T-helper 1 cell (primary cell): ENCODE results near the gene TUBGCP6.

ENCODE experiments used
- DNase-seq, 5 donors: peaks; one replicate each; pipeline ENCODE4 v3.0.0-alpha.2; 2012 to 2020

Gene TUBGCP6

DNA sequence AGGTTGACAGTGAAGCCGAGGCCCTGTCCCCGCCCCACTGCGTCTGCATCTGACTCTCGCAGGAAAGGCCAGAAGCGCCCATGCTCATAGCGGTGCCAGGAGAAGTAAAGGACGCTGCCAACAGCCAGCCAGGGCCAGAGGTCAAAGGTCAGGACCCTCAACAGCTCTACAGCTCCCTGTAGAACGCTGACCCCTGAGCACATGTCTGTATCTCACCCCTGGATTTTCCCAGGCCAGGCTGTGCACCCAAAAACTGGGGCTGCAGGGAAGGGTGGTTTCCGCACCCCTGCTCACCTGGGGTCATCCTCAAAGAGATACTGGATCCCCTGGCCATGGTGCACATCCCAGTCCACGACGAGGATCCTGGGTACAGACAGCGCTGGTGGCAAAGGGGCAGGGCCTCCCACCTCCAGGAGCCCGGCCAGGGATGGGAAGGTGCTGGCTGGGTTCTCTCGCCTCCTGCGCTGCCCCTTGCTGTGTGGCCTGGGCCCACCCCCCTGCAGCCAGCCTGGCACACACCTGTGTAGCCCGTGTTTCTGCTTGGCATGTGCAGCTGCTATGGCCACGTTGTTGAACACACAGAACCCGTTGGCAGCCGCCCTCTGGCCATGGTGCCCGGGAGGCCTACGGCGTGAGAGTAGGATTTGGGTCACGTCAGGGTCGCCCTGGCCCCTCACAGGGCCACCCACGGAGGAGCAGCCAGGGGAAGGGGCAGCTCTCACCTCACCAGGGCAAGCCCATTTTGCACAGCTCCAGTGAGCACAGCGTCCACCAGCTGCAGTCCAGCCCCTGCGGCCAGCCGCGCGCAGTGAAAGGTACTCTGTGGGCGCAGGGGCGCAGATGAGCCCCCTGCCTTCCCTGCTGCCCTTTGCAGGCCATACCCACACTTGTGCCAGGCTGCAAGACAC lies 4.8 kb upstream of the TUBGCP6 start:
- no peak for DNase-seq

DNA sequence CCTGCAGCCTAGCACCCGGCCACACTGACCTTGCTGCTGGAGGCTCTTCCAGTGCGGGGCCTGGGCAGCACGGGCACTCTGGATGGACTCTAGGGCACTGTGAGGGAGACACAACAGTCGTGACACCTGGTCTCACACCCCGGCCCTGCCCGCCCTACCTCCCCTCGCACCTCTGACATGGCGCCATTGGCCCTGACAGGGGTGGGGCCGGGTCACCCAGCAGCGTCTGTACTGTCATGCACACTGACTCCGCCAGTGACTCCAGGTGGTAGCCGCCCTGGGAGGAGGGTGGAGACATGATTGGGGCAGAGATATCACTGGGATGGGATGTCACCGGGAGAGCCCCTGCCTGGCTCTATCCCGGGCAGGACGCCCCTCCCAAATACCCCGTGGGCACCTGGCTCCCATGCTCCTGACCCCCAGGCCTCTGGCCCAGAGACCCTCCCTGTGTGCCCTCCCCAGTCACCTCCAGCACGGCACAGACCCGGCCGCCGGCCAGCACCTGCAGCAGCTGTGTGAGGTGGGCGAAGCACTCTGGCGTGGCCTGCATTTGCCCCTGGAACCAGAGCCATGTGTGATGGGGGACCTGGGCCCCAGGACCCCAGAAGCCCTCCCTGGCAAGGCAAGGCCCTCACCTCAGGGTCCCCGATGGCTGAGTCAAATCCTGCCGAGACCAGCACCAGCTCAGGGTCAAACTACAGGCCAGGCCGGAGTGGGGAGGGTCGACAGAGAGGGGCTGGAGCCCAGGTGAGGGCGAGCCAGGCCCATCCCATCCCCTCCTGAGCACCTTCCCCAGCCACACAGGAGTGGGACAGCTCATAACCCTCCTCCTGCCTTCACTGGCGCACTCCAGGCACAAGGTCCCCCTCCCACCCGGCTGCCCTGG lies 3.6 kb upstream of the TUBGCP6 start:
- no peak for DNase-seq

DNA sequence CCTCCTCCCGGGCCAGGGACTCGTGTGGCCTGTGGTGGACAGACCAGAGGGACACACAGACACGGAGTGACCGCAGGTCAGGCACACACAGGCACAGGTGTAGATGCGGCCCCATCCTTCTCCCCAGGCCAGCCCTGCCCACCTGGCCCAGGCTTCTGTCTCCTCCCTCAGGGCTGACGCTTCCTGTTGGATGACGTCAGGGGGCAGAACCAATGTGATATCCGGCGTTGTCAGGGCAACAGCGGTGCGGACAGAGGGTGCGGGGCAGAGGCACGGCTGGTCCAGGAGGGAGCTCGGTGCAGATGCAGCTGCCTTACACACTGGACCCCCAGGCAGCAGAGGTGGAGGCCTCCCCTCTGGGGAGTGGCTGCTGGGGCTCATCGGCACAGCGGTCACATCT lies 2.9 kb upstream of the TUBGCP6 start:
- peak in 4 of 5 donors; percentile 30 to 68 (median 42) for DNase-seq

DNA sequence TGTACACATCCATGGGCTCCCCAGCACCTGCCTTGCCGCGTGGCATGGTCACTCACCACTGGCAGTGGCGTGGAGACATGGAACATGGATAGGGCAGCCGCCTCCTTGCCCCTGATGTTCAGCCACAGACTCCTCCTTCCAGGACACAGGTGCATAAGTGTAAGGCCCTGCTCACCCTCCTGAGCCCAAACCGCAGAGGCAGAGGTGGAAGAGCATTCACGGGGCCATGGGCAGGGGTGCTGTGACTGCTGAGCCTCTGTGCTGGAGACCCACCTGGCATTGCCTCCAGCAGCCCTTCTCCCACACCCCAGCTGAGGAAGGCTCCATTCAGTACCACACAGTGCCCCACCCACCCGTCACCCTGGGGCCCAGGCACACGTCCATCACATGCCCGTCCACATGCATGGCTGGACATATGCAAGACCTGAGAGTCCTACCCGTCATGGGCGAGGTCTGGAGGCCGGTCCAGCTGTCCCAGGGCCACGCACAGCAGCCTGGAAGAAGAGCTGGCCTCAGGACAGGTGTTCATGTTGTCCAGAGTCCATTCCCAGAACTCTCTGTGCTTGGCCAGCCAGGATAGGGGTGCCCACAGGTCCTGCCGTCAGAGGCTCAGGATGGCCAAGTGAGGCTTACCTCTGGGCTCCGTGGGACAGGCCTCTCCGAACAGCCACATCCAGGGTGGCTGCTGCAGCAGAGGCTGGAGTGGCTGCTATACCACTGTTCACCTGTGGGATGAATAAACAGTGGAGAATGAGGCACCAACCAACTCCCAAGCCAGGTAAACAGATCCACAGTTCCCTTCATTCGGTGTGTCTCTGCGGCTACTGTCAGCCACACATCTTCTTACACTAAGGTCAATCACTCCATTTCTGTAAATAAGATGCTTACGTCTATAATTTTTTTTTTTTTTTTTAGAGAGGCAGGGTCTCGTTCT lies 1.7 kb upstream of the TUBGCP6 start:
- DNase-seq = no peak

DNA sequence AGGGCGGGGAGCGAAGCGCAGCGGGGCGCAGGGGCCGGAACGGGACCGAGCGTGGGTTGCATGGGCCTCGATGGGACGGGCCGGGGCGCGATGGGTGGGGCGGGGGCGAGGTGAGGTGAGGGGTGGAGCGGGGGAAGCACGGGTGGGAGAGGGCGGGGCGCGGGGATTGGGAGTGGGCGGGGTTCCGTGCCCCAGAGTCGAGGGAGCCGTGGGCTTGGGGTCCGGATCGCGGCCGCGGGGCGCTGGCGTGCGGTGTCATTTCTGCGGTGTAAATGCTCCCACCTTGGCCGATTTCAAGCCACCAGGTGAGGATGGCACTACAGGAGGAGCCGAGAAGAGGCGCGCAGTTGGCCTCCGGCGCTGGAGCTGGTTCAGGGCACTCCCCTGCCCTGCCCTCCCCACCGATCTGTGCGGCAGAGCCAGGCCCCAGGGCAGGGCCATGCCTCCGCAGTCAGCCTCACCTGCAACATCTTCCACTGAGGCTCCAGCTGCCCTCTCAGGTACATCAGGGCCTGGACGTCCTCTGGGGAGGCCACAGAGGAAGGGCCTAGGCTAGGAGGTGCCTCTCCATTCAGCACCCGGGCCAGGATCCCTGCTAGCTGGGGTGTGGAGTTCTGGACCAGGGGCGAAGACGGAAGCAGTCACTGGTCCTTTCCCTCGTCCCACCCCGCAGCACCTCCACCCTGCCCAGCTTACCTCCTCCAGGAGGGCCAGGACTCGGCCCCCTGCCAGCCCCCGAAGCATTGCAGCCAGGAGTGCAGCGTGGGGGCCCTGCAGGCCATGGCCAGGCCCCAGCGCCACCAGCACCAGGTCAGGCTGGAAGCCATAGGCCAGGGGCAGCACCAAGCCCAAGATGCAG lies 620 bp upstream of the TUBGCP6 start:
- DNase-seq = peak in 2 of 5 donors; percentile 47 to 63

DNA sequence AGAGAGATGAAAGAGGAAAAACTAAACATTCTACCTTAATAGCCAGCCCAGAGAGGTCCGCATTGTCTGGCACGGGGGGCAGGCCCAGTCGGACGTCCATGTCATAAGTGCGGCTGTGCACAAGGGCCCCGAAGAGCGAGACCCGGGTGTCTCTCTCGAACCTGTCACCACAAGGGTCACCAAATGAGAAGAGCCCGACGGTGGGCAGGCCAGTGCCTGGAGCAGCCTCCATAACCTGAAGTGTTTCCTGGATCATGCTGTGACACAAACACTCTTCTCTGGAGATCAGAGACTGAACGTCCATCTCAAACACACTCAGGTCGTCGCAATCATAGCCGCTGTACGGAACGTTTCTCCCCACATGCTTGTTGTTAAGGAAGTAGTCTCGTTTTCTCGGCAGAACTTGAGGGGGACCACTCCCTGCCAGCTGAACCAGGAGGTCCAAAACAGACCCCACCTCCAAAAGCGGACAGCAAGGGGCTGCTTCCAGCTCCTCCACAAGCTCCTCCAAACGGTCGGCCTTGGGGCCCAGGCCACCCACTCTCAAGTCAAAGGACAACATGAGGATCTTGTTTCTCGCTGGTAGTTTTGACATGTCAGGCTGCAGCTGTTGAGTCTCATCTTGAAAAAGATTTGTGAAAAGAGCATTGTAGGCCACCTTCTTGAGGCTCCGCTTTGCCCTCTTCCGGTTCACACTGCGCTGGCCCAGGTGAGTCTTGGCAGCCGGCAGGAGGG lies 971 bp downstream of the TUBGCP6 start:
- DNase-seq = no peak

DNA sequence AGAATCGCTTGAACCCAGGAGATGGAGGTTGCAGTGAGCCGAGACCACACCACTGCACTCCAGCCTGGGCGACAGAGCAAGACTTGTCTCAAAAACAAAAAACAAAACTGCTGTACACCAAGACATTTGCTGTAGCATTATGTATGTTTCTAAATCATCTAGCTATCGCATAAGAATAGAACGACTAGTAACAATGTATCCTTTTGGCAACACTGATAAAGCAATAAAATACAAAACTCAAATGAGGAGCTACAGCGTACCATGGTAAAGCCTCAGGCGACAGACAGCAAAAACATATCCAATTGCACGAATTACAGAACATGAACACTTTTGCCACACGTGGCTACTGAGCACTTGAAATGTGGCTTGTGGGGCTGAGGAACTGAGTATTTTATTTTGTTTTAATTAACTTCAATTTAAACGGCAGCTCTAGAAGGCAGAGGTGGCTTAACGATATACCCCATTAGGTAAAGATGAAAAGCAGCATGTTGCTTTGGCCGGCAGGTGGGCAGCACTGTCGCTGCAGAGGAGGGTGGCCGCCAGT lies 2.3 kb downstream of the TUBGCP6 start:
- DNase-seq = no peak

DNA sequence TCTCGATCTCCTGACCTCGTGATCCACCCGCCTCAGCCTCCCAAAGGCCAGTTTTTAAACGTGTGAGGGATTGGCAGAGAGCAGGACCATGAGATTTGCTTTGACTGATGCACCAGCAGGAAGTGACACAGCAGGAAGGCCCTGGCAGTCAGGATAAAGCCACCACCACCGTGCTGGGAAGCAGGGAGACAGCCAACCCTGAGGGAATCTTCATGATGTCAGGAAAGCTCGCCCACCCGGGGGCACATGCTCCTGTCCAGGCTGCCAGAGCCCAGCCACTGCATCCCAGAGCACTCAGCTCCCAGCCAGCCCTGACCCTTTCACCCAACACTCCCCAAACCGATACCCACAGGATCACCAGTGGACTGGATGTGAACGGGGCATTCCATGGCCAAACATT lies 6.1 kb downstream of the TUBGCP6 start:
- DNase-seq = no peak

DNA sequence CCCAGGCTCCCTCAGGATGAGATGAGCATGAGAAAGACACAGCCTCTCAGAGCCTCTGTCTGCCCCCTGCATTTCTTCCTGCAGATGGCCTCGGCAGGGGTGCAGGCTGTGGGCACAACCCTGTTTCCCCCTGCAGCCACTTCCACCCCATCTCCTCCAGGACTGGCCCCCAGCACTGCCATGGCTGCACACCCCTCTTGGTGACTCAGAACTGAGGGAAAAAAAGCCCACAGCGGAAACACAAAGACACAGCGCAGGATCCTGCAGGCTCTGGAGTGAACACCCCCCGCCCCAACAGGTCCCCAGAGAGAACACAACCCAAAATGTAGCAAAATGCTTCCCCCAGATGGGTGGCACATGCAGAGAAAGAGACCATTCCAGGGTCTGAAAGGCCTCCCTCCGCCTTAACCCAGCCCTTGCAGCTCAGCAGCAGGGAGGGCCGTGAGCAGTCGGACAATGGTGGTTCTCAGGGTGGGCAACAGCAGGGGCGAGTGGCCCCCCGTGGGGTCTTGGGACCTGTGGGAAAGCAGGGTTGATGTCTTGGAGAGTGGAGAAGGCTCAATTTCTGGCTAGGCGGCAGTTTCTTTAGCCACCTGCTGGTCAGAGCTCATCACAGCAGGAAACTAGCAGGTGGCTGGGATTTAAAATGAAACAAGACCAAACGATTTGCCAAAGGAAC lies 8.0 kb downstream of the TUBGCP6 start:
- DNase-seq = no peak

DNA sequence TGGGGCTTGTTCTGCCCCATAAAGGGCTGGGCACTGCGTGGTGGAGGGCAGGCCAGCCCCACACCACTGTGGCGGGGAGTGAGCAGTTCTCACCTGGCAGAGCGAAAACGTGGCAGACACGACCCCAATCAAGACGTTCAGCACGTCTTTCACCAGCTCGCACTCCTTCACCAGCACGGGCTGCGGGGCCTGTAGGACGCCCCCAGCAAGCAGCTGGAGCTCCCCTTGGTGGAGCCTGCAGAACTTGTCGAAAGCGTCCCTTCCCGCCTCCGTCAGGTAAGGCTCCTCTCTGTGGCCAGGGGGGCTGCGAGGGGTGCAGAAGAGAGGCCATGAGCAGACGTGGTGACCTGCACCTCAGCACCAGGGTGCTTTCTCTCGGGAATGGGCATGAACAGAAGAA lies 11.6 kb downstream of the TUBGCP6 start:
- DNase-seq = no peak

DNA sequence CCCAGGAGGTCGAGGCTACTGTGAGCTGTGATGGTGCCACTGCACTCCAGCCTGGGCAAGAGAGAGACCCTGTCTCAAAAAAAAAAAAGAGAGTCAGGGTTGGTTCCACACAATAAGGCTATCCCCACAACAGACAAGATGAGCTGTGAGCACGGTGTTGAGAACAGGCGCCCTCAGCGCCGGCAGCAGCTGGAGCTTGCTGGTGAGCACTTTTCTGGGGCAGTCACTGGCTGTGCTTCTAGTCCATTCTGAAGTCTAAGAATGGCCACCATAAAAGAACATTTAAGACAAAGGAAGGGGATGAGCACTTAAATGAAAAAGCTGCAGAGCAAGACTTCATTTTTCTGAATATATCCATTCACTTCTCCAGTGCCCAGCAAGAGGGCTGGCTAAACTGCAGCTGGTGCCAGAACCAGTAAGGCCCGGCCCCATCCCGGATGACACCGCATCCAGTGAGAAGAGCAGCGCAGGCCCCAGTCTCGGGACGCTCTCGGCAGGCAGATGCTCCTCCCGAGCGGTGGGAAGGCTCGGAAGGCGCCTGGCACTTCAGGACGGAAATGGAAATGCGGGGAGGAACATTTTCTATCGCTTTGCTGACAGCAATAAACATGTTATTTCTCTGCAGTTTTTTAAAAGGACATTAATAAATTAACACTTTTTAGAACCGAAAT lies 12.2 kb downstream of the TUBGCP6 start:
- peak in 1 of 5 donors; percentile 1 for DNase-seq

DNA sequence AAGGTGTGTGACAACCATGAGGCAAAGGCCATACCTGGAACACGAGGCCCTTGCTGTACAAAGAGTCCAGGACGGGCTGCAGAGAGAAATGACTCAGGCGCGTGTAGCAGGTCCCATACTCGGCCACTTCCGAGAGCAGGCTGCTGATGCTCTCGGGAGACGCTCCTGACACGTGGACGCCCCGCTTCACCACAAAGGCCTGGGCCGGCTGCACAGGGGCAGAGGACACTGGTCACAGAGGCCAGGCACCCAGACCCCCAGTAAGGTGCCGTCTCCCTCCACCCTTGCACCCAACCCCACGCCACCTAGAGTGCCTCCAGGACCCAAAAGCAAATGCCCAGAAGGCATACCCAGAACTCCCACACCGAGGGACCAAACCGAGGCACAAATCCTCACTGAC lies 15.5 kb downstream of the TUBGCP6 start:
- DNase-seq = no peak

DNA sequence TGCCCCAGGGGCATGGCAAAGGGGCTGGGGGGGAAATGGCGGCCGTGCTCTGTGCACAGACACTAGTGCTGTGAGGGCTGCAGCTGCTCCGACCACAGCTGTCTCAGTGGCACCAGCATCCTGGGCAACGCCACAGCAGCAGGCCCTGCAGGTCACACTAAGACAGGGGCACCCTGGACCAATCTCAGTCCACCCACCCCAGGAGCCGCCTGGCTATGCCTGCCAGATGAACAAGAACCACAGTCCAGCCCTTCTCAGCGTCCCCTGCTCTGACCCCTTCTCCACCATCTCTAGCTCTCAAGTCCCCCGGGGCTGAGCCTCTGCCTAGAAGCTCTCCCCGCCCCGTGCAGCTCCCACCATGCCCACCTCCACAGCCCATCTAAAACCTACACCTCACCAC lies 16.5 kb downstream of the TUBGCP6 start:
- peak in 1 of 5 donors; percentile 8 for DNase-seq

DNA sequence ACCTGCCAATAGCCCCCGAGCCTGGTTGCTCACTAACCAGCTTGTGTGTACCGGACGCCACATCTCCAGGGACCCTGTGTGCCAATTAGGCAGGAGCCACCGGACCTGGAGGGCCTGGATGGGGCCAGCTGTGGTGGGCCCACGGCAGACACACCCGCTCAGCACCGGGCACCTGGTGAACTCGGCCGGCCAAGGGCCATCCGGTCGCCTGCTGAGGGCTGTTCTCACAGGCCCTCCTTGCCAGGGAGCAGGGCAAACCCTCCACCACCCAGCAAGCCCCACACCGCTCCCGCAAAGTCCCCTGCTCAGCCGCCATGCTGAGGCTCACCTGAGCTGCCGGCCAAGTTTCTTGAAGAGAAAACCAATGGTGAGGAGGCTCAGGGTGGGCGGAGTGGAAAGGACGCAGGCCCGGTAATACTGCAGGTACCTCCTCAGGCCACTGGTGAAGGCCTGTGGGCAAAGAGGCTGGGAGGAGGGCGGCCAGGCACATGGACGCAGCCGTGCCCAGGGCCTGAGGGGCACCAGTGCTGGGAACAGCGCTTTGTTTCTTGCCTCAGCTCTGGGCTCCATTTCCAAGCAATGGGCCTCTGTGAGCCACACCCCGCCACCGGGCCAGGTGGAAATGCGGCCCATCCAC lies 17.1 kb downstream of the TUBGCP6 start:
- DNase-seq = no peak

DNA sequence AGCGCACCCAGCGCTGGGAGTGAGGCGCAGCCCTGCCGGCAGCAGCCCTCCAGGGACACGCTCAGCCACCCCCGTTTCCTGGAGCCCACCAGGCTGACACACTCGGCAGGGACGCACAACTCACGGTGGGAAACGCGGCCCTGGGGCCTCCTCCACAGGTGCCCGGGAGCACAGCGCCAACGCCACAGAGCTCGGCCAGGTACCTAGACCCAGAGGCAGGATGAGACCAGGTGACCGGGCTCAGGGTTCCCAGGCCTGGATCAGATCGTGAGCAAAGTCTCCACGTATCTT lies 18.0 kb downstream of the TUBGCP6 start:
- DNase-seq = no peak

DNA sequence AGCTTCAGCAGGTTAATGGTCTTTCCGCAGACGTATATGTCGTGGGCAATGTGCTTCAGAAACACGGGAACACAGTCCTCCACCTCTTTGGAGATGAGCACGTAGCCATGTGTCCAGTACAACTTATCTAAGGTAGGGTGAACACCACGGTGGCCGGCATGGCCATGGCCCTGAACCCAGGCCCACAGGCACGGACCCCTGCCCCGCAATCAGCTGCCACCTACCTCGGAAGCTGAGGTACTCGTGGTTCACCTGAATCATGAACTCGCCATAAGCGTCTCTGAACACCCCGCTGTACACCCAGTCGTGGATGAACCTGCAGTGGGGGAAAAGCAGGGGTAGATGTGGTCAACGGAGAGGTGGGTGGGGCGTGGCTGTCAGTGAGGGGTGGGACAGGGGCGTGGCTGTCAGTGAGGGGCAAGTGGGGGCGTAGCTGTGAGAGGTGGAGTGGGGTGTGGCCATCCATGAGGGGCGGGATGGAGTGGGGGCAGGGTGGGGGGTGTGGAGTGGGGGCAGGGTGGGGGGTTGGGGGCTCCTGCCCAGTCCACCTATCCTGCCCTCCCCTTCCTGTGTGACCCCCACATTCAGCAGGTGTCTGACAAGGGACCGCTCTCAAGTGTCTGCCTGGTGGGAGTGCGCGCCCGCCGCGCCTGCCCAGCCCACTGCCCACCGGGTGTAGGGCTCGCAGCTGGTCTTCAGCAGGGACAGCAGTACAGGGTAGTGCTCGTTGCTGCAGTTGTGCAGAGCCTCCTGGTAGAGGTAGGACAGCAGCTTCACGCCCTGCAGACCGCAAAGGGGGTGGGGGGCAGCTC lies 18.6 kb downstream of the TUBGCP6 start:
- DNase-seq = peak in 1 of 5 donors; percentile 11

DNA sequence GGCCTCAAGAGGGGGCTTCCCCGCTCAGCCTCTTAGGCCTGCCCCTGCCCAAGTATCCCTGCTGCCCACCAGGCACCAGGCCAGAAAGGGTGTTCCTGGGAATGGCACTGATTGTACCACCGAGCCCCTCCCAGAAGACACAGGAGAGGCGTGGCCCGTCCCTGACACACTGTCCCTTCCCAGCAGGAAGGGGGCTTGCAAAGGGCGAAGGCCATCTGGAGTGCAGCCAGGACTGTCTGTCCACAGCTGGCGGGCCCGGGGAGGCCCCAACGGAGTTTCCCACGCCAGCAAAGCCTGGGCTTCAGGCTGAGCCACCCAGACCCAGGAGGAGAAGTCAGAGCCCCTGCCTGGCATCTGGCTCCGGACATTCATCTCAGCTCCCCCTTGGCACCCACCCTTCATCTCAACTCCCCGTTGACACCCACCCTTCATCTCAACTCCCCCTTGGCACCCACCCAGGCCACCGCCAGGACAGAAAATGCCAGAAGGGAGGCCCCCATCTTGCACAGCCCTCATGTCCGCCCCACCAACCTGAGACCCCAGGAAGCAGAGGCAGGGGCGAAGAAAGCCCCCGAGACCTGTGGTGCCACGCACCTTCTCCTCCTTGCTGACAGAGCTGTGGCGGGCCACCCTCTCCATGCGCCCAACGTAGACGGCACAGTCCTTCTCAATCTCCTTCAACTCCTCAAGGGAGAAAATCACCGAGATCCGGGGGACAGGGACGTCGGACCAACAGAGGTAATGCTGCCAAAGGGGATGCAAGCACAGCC lies 19.4 kb downstream of the TUBGCP6 start:
- DNase-seq = peak in 1 of 5 donors; percentile 10
